ENCODE data around the gene LRRFIP1. TPM values are rescaled to one million over a fixed set of nuclear protein-coding genes. Genes with fewer than 3 reads are reported as not detected.

Gene LRRFIP1
- total and polyA plus RNA-seq, 9 of the 15 experiments (the other 6 are each of a cell fraction or from before 2014, with no cell fraction given) = 13.1 to 45.2 (median 31.3) TPM

- TF ChIP-seq ZNF384 (IDR thresholded peaks at IDR 0.05; ENCODE audit: low read depth, low read length) = no peak
- no peak for TF ChIP-seq SMAD4 (CRISPR knock-in tag; conservative IDR thresholded peaks at IDR 0.05)
- no peak for TF ChIP-seq ZFP1 (CRISPR knock-in tag; IDR thresholded peaks at IDR 0.05)
These were observed 72.6 kb downstream of the LRRFIP1 start (continued) for GRCh38 chr2:237699870-237700511.

DNA sequence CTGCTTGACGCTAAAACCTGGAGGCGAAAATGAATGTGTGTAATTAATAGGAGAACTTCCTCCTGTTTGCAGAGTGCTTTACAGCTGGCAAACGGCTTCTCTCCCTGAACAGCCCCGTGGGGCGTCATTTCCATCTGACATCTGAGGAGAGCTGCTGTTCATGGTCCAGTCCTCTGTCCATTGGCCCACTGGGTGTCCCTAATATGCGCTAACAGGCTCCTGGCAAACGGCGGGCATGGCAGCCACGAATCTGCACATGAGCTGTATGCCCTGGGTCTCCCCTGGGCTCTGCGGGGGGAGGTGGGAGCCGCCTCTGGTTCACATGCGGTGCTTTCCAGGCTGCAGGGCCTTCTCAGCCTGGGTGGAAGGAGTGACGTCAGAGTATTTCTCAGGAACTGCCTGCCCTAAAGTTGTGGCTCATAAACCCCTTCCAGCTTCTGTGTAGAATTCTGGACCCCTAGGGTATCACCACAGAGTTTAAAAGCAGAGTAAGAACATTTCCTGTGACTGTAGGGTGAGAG lies 73.2 kb downstream of the LRRFIP1 start:
- Histone ChIP-seq H3K27ac (ENCODE audit: extremely low read depth, low read depth, low read length) (peak overlapping the region; percentile 35; the same call in 1 of the 3 replicates), H3K36me3 (ENCODE audit: control insufficient read depth, insufficient read depth, low read length) (no peaks in the 10 kb centered on the region), H3K9me3 (replicated peaks; ENCODE audit: control insufficient read depth, insufficient read depth, low read depth, low read length) (no peaks in the 10 kb centered on the region), H3K27me3 (ENCODE audit: control insufficient read depth in 2 of 2, insufficient read depth in 2 of 2, low read length in 2 of 2) (no peaks in the 10 kb centered on the region), H3K4me1 (replicated peaks in 1 of 2; ENCODE audit: control insufficient read depth in 2 of 2, insufficient read depth in 2 of 2, low read length in 2 of 2) (peaks cover 39 to 43% of the 10 kb centered on the region in 2 experiments), H2AFZ (ENCODE audit: low read depth, low read length) (no peak overlapping the region), H3K9ac (ENCODE audit: insufficient read depth in 1 of 2, low read depth in 2 of 2, low read length in 2 of 2) (peak overlapping the region in 1 of 2 experiments; percentile 26; a peak in 1 of 4 replicates), H3K9me1 (ENCODE audit: control insufficient read depth, insufficient read depth, low read length) (peaks cover 8% of the 10 kb centered on the region), H3K4me3 (no peak overlapping the region), H3K4me2 (ENCODE audit: insufficient read depth, low read length) (no peak overlapping the region), H3K79me2 (ENCODE audit: control insufficient read depth, insufficient read depth, low read length) (peaks cover 90% of the 10 kb centered on the region), H4K20me1 (replicated peaks; ENCODE audit: control insufficient read depth, insufficient read depth, low read length) (peaks cover 6% of the 10 kb centered on the region; the same call in 1 of the 2 replicates)
- FAIRE-seq = no peak
- BruUV-seq (replicated peaks) = no TSS peak
- 0 out of 2 replicates have a peak, but pooled peaks have one; percentile 19 for TF ChIP-seq ATF7 (IDR thresholded peaks at IDR 0.05)
- TF ChIP-seq, protein P1, sequence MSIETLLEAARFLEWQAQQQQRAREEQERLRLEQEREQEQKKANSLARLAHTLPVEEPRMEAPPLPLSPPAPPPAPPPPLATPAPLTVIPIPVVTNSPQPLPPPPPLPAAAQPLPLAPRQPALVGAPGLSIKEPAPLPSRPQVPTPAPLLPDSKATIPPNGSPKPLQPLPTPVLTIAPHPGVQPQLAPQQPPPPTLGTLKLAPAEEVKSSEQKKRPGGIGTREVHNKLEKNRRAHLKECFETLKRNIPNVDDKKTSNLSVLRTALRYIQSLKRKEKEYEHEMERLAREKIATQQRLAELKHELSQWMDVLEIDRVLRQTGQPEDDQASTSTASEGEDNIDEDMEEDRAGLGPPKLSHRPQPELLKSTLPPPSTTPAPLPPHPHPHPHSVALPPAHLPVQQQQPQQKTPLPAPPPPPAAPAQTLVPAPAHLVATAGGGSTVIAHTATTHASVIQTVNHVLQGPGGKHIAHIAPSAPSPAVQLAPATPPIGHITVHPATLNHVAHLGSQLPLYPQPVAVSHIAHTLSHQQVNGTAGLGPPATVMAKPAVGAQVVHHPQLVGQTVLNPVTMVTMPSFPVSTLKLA (conservative IDR thresholded peaks at IDR 0.05) = no peak
- 0 out of 2 replicates have a peak, but pooled peaks have one; percentile 13 for TF ChIP-seq RBFOX2 (IDR thresholded peaks at IDR 0.05; ENCODE audit: low read depth, low read length)
- CTCF ChIA-PET (ENCODE audit: low intra/inter-chr PET ratio) = no interaction called here
- no peak for DNase-seq (ENCODE audit: extremely low read depth in 1 of 4, low spot score in 3 of 4)
- in situ Hi-C loops (cut with MboI) (no loop called here), intact Hi-C loops (cut with micrococcal nuclease) (no loop called here)
- ATAC-seq = no peak; the same call in 2 of the 3 replicates
- WGBS (ENCODE audit: insufficient coverage, low coverage, missing lambda C conversion rate) = 75% methylated on average over 6 of the region's 13 CpGs
- POLR2A ChIA-PET = interaction anchor here (1.0 to 1.1 kb wide), 2 partner anchors 9 to 198 kb away, joined by 3 read pairs; no protein-coding TSS in a partner anchor

All from K562 (cell line).